Measurements from ENCODE around the gene HELZ. TPM values are rescaled to one million over a fixed set of nuclear protein-coding genes. Genes with fewer than 3 reads are reported as not detected.

The HELZ gene
- total RNA-seq, 1 experiment from 2014 or later = 40.5 TPM

DNA sequence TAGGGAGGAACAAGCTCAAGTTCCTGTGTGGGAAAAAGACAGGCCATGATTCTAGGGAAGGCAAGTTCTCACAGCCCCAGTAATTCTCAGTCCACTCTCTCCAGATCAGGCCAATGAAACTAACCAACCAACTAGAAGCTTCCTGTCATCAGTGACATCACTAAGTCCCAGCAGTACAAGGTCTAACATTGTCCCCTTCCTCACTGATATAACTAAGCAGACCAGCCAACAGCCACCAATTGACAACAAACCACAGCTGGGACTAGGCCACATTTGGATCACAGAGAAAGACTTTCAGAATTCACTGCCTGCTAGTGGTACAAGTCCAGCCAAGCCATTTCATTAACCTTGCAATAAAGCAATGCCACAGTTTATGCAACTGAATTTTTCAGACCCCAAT is 106.6 kb downstream of the HELZ start (continued):
- TF ChIP-seq ZNF274 (IDR thresholded peaks at IDR 0.05; ENCODE audit: low read depth, low read length) = no peak
- TF ChIP-seq POLR2AphosphoS5 (IDR thresholded peaks at IDR 0.05; ENCODE audit: low read depth, low read length) = no peak
- TF ChIP-seq EGR1 (IDR thresholded peaks at IDR 0.05; ENCODE audit: low read depth) = no peak
- no peak for TF ChIP-seq TCF7L2 (IDR thresholded peaks at IDR 0.05; ENCODE audit: borderline replicate concordance, extremely low read depth, insufficient read depth, insufficient read length)
- no peak for TF ChIP-seq EZH2 (IDR thresholded peaks at IDR 0.05)
- TF ChIP-seq, protein P1, sequence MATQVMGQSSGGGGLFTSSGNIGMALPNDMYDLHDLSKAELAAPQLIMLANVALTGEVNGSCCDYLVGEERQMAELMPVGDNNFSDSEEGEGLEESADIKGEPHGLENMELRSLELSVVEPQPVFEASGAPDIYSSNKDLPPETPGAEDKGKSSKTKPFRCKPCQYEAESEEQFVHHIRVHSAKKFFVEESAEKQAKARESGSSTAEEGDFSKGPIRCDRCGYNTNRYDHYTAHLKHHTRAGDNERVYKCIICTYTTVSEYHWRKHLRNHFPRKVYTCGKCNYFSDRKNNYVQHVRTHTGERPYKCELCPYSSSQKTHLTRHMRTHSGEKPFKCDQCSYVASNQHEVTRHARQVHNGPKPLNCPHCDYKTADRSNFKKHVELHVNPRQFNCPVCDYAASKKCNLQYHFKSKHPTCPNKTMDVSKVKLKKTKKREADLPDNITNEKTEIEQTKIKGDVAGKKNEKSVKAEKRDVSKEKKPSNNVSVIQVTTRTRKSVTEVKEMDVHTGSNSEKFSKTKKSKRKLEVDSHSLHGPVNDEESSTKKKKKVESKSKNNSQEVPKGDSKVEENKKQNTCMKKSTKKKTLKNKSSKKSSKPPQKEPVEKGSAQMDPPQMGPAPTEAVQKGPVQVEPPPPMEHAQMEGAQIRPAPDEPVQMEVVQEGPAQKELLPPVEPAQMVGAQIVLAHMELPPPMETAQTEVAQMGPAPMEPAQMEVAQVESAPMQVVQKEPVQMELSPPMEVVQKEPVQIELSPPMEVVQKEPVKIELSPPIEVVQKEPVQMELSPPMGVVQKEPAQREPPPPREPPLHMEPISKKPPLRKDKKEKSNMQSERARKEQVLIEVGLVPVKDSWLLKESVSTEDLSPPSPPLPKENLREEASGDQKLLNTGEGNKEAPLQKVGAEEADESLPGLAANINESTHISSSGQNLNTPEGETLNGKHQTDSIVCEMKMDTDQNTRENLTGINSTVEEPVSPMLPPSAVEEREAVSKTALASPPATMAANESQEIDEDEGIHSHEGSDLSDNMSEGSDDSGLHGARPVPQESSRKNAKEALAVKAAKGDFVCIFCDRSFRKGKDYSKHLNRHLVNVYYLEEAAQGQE (IDR thresholded peaks at IDR 0.05; ENCODE audit: low read depth) = no peak

DNA sequence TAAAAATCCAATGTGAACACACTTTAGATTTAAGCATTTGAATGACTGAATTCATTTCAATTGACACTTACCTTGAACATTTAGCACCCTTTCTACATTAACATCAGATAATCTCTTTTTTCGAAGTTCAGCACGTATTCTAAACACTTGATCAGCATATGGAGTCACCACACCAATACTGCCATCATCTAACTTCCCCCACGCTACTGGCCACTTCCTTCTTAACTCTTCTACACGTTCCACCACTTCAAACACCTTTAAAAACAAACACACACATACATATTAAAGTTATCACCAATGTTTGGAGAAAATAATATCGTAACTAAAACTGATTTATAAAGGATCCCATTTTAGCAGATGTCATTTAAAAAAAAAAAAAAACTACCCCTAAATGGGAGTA is 107.1 kb downstream of the HELZ start:
- DNase-seq (ENCODE audit: low read depth, low spot score) = no peak
- H3K4me3 ChIP-seq (replicated peaks in 1 of 2; ENCODE audit: low read depth in 1 of 2, low read length in 2 of 2) = no peak overlapping the region
- TF ChIP-seq FOSL1 (IDR thresholded peaks at IDR 0.05; ENCODE audit: low read depth) (no peak), POLR2AphosphoS5 (IDR thresholded peaks at IDR 0.05; ENCODE audit: low read depth, low read length) (no peak), CTCF (IDR thresholded peaks at IDR 0.05 in 2 of 3, conservative IDR thresholded peaks at IDR 0.05 in 1 of 3; ENCODE audit: borderline replicate concordance in 1 of 3, insufficient read depth in 1 of 3, low read depth in 2 of 3, low read length in 2 of 3) (no peak), ZFX (IDR thresholded peaks at IDR 0.05) (no peak), SP1 (IDR thresholded peaks at IDR 0.05; ENCODE audit: low read depth) (no peak), CEBPB (IDR thresholded peaks at IDR 0.05; ENCODE audit: low read depth) (no peak), RAD21 (IDR thresholded peaks at IDR 0.05; ENCODE audit: low read depth) (no peak), ZBTB33 (IDR thresholded peaks at IDR 0.05; ENCODE audit: extremely low read depth, insufficient replicate concordance, low read length) (no peak), ELF1 (IDR thresholded peaks at IDR 0.05; ENCODE audit: borderline replicate concordance, low read depth) (no peak), YY1 (IDR thresholded peaks at IDR 0.05; ENCODE audit: extremely low read depth, insufficient replicate concordance, low read depth, low read length) (no peak), SIN3A (IDR thresholded peaks at IDR 0.05; ENCODE audit: low read depth) (no peak), EZH2 (IDR thresholded peaks at IDR 0.05) (no peak), TCF7L2 (IDR thresholded peaks at IDR 0.05; ENCODE audit: borderline replicate concordance, extremely low read depth, insufficient read depth, insufficient read length) (no peak)
- no peak overlapping the region for H3K27ac ChIP-seq (ENCODE audit: low read depth, low read length)
- no peaks in the 10 kb centered on the region for H3K79me2 ChIP-seq (ENCODE audit: insufficient read depth, low read length)
- no peaks in the 10 kb centered on the region for H4K20me1 ChIP-seq (ENCODE audit: insufficient read depth)
- H2AFZ ChIP-seq (ENCODE audit: low read depth, low read length, poor library complexity, severe bottlenecking) = no peak overlapping the region
- peaks cover 5 to 10% of the 10 kb centered on the region in 2 experiments; a peak in 2 of 4 replicates for H3K36me3 ChIP-seq (ENCODE audit: control insufficient read depth in 1 of 2, insufficient read depth in 2 of 2, low read length in 2 of 2)
- no peak overlapping the region for H3K9ac ChIP-seq (ENCODE audit: low read length)
- ChIA-PET CTCF (no interaction called here), RAD21 (ENCODE audit: low non-redundant PET in 1 of 2, low total read pairs in 2 of 2, uncharacterized antibody in 2 of 2, unreplicated experiment in 2 of 2) (no interaction called here), POLR2A (no interaction called here)
- no peaks in the 10 kb centered on the region for H3K9me2 ChIP-seq (ENCODE audit: insufficient read depth)
- no peak for ATAC-seq
- no TSS peak for BruUV-seq (replicated peaks)
- no peaks in the 10 kb centered on the region for H3K27me3 ChIP-seq (ENCODE audit: insufficient read depth, low read length)
- no peaks in the 10 kb centered on the region for H3K9me3 ChIP-seq (ENCODE audit: control insufficient read depth in 1 of 2, insufficient read depth in 1 of 2, low read depth in 1 of 2, low read length in 2 of 2)
- no peak overlapping the region for H3K4me2 ChIP-seq (ENCODE audit: low read length)
- intact Hi-C loops (cut with micrococcal nuclease) = no loop called here
- H3K4me1 ChIP-seq (ENCODE audit: control insufficient read depth in 1 of 2, insufficient read depth in 2 of 2, low read length in 2 of 2) = peaks cover 0 to 6% of the 10 kb centered on the region in 2 experiments; a peak in 1 of 4 replicates
